Liver (tissue), 10 donors: Measurements from ENCODE around the gene SNHG17. TPM values are rescaled to one million over a fixed set of nuclear protein-coding genes. Genes with fewer than 3 reads are reported as not detected.

Source experiments
- DNase-seq: peaks from one replicate; pipeline ENCODE4 v3.0.0-alpha.2; 2017; ENCODE audit warnings: low spot score
- H3K27ac ChIP-seq, 2 donors: one replicate each; pipeline ENCODE4 v1.7.0; 2013; ENCODE audit warnings: inconsistent platforms in 2 of 2, low read length in 2 of 2, control low read depth in 1 of 2, low read depth in 1 of 2, mild to moderate bottlenecking in 1 of 2
- H3K27me3 ChIP-seq, 4 donors: one replicate each; pipeline versions ENCODE4 v1.6.1 to v1.7.0; 2013; ENCODE audit warnings: low read length in 3 of 4, inconsistent platforms in 1 of 4, mild to moderate bottlenecking in 1 of 4, moderate library complexity in 1 of 4; ENCODE audit not compliant: control insufficient read depth in 4 of 4, insufficient read depth in 4 of 4
- H3K36me3 ChIP-seq, 4 donors: one replicate each; pipeline versions ENCODE4 v1.6.1 to v1.7.0; 2013; ENCODE audit warnings: low read length in 3 of 4, mild to moderate bottlenecking in 3 of 4, low read depth in 1 of 4, moderate library complexity in 1 of 4; ENCODE audit not compliant: control insufficient read depth in 4 of 4, insufficient read depth in 3 of 4
- H3K4me1 ChIP-seq, 4 donors: one replicate each; pipeline versions ENCODE4 v1.6.1 to v1.7.0; 2013; ENCODE audit warnings: low read length in 3 of 4, mild to moderate bottlenecking in 3 of 4, moderate library complexity in 1 of 4; ENCODE audit not compliant: control insufficient read depth in 4 of 4, insufficient read depth in 4 of 4
- H3K4me3 ChIP-seq, 3 donors: one replicate each; pipeline versions ENCODE4 v1.6.1 to v1.7.0; 2013; ENCODE audit warnings: low read length in 3 of 3, control low read depth in 1 of 3, low read depth in 1 of 3, mild to moderate bottlenecking in 1 of 3
- H3K9ac ChIP-seq, 2 donors: one replicate each; pipeline ENCODE4 v1.7.0; 2013; ENCODE audit warnings: low read length in 2 of 2, mild to moderate bottlenecking in 2 of 2, moderate library complexity in 2 of 2, control low read depth in 1 of 2, low read depth in 1 of 2
- H3K9me3 ChIP-seq, 4 donors: one replicate each; pipeline versions ENCODE4 v1.6.1 to v1.7.0; 2013; ENCODE audit warnings: low read length in 3 of 4; ENCODE audit not compliant: control insufficient read depth in 4 of 4
- EGR1 ChIP-seq, 2 donors: IDR thresholded peaks; 2 replicates each; pipeline ENCODE4 v1.6.1; 2016 to 2018; ENCODE audit warnings: antibody characterized with exemption in 2 of 2, low read depth in 2 of 2
- FOXA1 ChIP-seq: IDR thresholded peaks from 2 replicates; pipeline ENCODE4 v1.6.1; 2016; ENCODE audit warnings: antibody characterized with exemption
- HNF4A ChIP-seq, 2 donors: conservative IDR thresholded peaks; 2 replicates each; pipeline ENCODE4 v1.6.1; 2016; ENCODE audit warnings: antibody characterized with exemption in 2 of 2, mild to moderate bottlenecking in 2 of 2
- HNF4G ChIP-seq: IDR thresholded peaks from 2 replicates; pipeline ENCODE4 v1.6.1; 2016; ENCODE audit warnings: antibody characterized with exemption
- NR2F2 ChIP-seq: IDR thresholded peaks from 2 replicates; pipeline ENCODE4 v1.6.1; 2016; ENCODE audit warnings: antibody characterized with exemption
- RAD21 ChIP-seq, 2 donors: IDR thresholded peaks; 2 replicates each; pipeline ENCODE4 v1.6.1; 2016; ENCODE audit warnings: antibody characterized with exemption in 2 of 2, mild to moderate bottlenecking in 2 of 2
- RXRA ChIP-seq, 2 donors: IDR thresholded peaks; 2 replicates each; pipeline ENCODE4 v1.6.1; 2017 to 2018; ENCODE audit warnings: antibody characterized with exemption in 2 of 2, mild to moderate bottlenecking in 1 of 2
- SP1 ChIP-seq: IDR thresholded peaks from 2 replicates; pipeline ENCODE4 v1.6.1; 2018; ENCODE audit warnings: antibody characterized with exemption, mild to moderate bottlenecking
- WGBS: extraction: QIAGEN DNeasy Blood & Tissue Kit; methylation state at CpG from one replicate; pipeline ENCODE4 v1.1.7; 2013; 5-methylcytosine and 5-hydroxymethylcytosine counted together
- polyA plus RNA-seq, 2 donors: library from polyadenylated mRNA; stranded (reverse) in 1 of 2; unstranded in 1 of 2; fragments of 200-250 nt in 1 of 2; fragments of >200 nt in 1 of 2; fragmentation: Nextera tagmentation in 1 of 2; extraction: Ambion mirVana in 1 of 2; gene quantifications; one replicate each; pipeline versions ENCODE4 v1.2.1 to v1.2.3, GENCODE V29; 2013 to 2015
- small RNA-seq: library from RNA; depleted of rRNA; stranded (forward); fragments of <200 nt; gene quantifications from one replicate; pipeline ENCODE3, GENCODE V24; 2014
- total RNA-seq, 2 donors: library from RNA; depleted of rRNA; stranded (reverse); fragments of >200 nt; gene quantifications; one replicate each; pipeline ENCODE4 v1.2.3, GENCODE V29; 2014
- TF ChIP-seq, protein P1 (sequence below): IDR thresholded peaks from 2 replicates; pipeline ENCODE4 v1.6.1; 2016; ENCODE audit warnings: antibody characterized with exemption
- TF ChIP-seq, protein P2 (sequence below): IDR thresholded peaks from 2 replicates; pipeline ENCODE4 v1.6.1; 2016; ENCODE audit warnings: antibody characterized with exemption, mild to moderate bottlenecking
- TF ChIP-seq, protein P3 (sequence below): IDR thresholded peaks from 2 replicates; pipeline ENCODE4 v1.6.1; 2016; ENCODE audit warnings: antibody characterized with exemption
- donor health status: healthy.
- donor health status: healthy.
- donor health status: healthy.
- donor health status: healthy.
- donor health status: healthy.

Gene SNHG17
- total and polyA plus RNA-seq, 4 donors, result 6.3 to 24.6 (median 14.0) TPM

DNA sequence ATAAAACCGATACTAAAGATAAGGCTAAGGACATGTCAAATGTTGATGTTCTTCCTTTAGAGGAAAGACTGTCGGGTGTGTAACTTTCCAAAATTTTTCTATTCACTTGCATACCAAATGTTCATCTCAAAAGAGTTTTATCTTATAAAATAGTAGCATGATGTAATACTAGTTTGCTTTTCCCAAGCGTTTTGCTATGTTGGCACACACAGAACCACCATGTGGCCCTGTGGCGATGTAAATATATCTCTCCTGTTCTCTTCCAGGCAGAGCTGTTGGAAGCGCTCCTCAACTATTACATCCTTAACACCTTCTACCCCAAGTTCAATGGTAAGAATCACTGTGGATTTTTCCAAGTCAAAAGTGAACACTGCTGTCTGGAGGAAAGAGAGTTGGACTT lies 62.3 kb downstream of the SNHG17 start:
- WGBS, result 59% methylated on average over 5 of the region's 5 CpGs
- Histone ChIP-seq H3K27ac (peak overlapping the region in 1 of 2 donors; percentile 53), H3K4me1 (peaks cover 0 to 22% (median 8%) of the 10 kb centered on the region in 4 donors), H3K4me3 (no peak overlapping the region), H3K27me3 (no peaks in the 10 kb centered on the region), H3K9me3 (no peaks in the 10 kb centered on the region), H3K9ac (no peak overlapping the region), H3K36me3 (peaks cover 17 to 88% (median 71%) of the 10 kb centered on the region in 4 donors)
- DNase-seq, result no peak
- TF ChIP-seq, protein P1, sequence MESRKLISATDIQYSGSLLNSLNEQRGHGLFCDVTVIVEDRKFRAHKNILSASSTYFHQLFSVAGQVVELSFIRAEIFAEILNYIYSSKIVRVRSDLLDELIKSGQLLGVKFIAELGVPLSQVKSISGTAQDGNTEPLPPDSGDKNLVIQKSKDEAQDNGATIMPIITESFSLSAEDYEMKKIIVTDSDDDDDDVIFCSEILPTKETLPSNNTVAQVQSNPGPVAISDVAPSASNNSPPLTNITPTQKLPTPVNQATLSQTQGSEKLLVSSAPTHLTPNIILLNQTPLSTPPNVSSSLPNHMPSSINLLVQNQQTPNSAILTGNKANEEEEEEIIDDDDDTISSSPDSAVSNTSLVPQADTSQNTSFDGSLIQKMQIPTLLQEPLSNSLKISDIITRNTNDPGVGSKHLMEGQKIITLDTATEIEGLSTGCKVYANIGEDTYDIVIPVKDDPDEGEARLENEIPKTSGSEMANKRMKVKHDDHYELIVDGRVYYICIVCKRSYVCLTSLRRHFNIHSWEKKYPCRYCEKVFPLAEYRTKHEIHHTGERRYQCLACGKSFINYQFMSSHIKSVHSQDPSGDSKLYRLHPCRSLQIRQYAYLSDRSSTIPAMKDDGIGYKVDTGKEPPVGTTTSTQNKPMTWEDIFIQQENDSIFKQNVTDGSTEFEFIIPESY, result no peak
- TF ChIP-seq NR2F2, result no peak
- TF ChIP-seq HNF4G, result no peak
- TF ChIP-seq HNF4A (conservative IDR thresholded peaks at IDR 0.05), result no peak
- TF ChIP-seq EGR1 (IDR thresholded peaks at IDR 0.05; ENCODE audit: low read depth in 2 of 2), result no peak
- no peak for TF ChIP-seq FOXA1
- TF ChIP-seq SP1, result no peak
- TF ChIP-seq RAD21 (IDR thresholded peaks at IDR 0.05), result no peak
- TF ChIP-seq RXRA (IDR thresholded peaks at IDR 0.05), result no peak
- TF ChIP-seq, protein P2, sequence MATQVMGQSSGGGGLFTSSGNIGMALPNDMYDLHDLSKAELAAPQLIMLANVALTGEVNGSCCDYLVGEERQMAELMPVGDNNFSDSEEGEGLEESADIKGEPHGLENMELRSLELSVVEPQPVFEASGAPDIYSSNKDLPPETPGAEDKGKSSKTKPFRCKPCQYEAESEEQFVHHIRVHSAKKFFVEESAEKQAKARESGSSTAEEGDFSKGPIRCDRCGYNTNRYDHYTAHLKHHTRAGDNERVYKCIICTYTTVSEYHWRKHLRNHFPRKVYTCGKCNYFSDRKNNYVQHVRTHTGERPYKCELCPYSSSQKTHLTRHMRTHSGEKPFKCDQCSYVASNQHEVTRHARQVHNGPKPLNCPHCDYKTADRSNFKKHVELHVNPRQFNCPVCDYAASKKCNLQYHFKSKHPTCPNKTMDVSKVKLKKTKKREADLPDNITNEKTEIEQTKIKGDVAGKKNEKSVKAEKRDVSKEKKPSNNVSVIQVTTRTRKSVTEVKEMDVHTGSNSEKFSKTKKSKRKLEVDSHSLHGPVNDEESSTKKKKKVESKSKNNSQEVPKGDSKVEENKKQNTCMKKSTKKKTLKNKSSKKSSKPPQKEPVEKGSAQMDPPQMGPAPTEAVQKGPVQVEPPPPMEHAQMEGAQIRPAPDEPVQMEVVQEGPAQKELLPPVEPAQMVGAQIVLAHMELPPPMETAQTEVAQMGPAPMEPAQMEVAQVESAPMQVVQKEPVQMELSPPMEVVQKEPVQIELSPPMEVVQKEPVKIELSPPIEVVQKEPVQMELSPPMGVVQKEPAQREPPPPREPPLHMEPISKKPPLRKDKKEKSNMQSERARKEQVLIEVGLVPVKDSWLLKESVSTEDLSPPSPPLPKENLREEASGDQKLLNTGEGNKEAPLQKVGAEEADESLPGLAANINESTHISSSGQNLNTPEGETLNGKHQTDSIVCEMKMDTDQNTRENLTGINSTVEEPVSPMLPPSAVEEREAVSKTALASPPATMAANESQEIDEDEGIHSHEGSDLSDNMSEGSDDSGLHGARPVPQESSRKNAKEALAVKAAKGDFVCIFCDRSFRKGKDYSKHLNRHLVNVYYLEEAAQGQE, result no peak
- TF ChIP-seq, protein P3, sequence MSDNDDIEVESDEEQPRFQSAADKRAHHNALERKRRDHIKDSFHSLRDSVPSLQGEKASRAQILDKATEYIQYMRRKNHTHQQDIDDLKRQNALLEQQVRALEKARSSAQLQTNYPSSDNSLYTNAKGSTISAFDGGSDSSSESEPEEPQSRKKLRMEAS, result no peak

Small RNA genes lying within 50 kb of the gene (small RNA-seq; reads per million reads assigned to genes)
- not detected for gene RF00056
- 25.7 reads per million, percentile 96 among the genes with 10 or more reads in this experiment for gene SNORA60
- gene SNORA71A, result 11.2 reads per million, percentile 94 among the genes with 10 or more reads in this experiment
- gene SNORA71B, result 31.3 reads per million, percentile 96 among the genes with 10 or more reads in this experiment
- 5.8 reads per million, percentile 93 among the genes with 10 or more reads in this experiment for gene SNORA71C
- gene SNORA71D, result 160 reads per million, percentile 98 among the genes with 10 or more reads in this experiment
- not detected for gene SNORA71E

Other genes starting within 250 kb of the SNHG17 start
- gene KIAA1755, start 174.6 kb downstream of the SNHG17 start, total RNA-seq, result 1 to 10 TPM in 1 of 2 donors, under 1 TPM in 1; 0.09 to 1.4 TPM
- gene KIAA1755, start 174.6 kb downstream of the SNHG17 start, polyA plus RNA-seq, result 1 to 10 TPM in 1 of 2 donors, under 1 TPM in 1; 0.29 to 1.3 TPM
- gene BPI, start 131.2 kb downstream of the SNHG17 start, total RNA-seq, result 10 to 100 TPM in 1 of 2 donors, under 1 TPM in 1; 0.08 to 10.3 TPM
- under 1 TPM in 1 of 2 donors, not detected in 1; 0.37 TPM for gene BPI, start 131.2 kb downstream of the SNHG17 start, polyA plus RNA-seq
- 1,000 to 10,000 TPM in 1 of 2 donors, 100 to 1,000 TPM in 1; 761 to 1,404 TPM for gene LBP, start 88.8 kb downstream of the SNHG17 start, total RNA-seq
- 1,000 to 10,000 TPM in 1 of 2 donors, 100 to 1,000 TPM in 1; 561 to 1,485 TPM for gene LBP, start 88.8 kb downstream of the SNHG17 start, polyA plus RNA-seq
- 10 to 100 TPM; 14.4 to 19.7 TPM for gene RALGAPB, start 37.5 kb upstream of the SNHG17 start, total RNA-seq
- 1 to 10 TPM; 4.3 to 4.5 TPM for gene RALGAPB, start 37.5 kb upstream of the SNHG17 start, polyA plus RNA-seq
- not detected for gene ADIG, start 145.9 kb upstream of the SNHG17 start, total RNA-seq
- gene ADIG, start 145.9 kb upstream of the SNHG17 start, polyA plus RNA-seq, result not detected
- gene ARHGAP40, start 166.5 kb upstream of the SNHG17 start, total RNA-seq, result under 1 TPM in 1 of 2 donors, not detected in 1; 0.08 TPM
- not detected for gene ARHGAP40, start 166.5 kb upstream of the SNHG17 start, polyA plus RNA-seq